ENCODE data around the gene F12. TPM values are rescaled to one million over a fixed set of nuclear protein-coding genes. Genes with fewer than 3 reads are reported as not detected.

Gene F12
- total RNA-seq, 1 donor from 2014 or later = not detected

DNA sequence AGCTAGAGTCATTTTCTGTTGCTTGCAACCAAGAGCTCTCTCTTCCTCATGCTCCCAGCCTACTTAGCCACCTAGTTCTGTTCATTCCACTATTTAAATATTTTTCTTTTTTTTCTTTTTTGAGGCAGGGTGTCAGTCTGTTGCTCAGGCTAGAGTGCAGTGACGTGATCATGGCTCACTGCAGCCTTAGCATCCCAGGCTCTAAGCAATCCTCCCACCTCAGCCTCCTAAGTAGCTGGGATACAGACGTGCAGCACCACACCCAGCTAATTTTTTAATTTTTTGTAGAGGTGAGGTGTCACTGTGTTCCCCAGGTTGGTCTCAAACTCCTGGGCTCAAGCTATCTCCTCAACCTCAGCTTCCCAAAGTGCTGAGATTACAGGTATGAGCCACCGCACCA, 5.1 kb upstream of the F12 start:
- Histone ChIP-seq H3K9ac (no peak overlapping the region), H2AFZ (replicated peaks) (no peak overlapping the region), H3K79me2 (ENCODE audit: low read depth) (no peaks in the 10 kb centered on the region), H3K27me3 (peaks cover 15% of the 10 kb centered on the region), H3K27ac (no peak overlapping the region), H3K36me3 (no peaks in the 10 kb centered on the region), H3K9me3 (ENCODE audit: low read depth) (no peaks in the 10 kb centered on the region), H3K4me2 (no peak overlapping the region), H3F3A (ENCODE audit: low read depth) (no peaks in the 10 kb centered on the region), H3K4me3 (no peak overlapping the region), H4K20me1 (ENCODE audit: low read depth) (no peaks in the 10 kb centered on the region), H3K4me1 (no peaks in the 10 kb centered on the region)
- TF ChIP-seq EZH2 (IDR thresholded peaks at IDR 0.05) (no peak), EZH2phosphoT487 (IDR thresholded peaks at IDR 0.05) (no peak)
- TF ChIP-seq, protein P1, sequence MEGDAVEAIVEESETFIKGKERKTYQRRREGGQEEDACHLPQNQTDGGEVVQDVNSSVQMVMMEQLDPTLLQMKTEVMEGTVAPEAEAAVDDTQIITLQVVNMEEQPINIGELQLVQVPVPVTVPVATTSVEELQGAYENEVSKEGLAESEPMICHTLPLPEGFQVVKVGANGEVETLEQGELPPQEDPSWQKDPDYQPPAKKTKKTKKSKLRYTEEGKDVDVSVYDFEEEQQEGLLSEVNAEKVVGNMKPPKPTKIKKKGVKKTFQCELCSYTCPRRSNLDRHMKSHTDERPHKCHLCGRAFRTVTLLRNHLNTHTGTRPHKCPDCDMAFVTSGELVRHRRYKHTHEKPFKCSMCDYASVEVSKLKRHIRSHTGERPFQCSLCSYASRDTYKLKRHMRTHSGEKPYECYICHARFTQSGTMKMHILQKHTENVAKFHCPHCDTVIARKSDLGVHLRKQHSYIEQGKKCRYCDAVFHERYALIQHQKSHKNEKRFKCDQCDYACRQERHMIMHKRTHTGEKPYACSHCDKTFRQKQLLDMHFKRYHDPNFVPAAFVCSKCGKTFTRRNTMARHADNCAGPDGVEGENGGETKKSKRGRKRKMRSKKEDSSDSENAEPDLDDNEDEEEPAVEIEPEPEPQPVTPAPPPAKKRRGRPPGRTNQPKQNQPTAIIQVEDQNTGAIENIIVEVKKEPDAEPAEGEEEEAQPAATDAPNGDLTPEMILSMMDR (IDR thresholded peaks at IDR 0.05) = no peak
- Mint-ChIP-seq H3K4me1 (peaks cover 8% of the 10 kb centered on the region), H3K36me3 (no peaks in the 10 kb centered on the region), H3K27me3 (ENCODE audit: insufficient read depth, low read depth) (peaks cover 16% of the 10 kb centered on the region), H3K9me3 (no peaks in the 10 kb centered on the region), H3K4me3 (no peak overlapping the region), H3K27ac (no peak overlapping the region)
- DNase-seq (ENCODE audit: low spot score) = no peak

DNA sequence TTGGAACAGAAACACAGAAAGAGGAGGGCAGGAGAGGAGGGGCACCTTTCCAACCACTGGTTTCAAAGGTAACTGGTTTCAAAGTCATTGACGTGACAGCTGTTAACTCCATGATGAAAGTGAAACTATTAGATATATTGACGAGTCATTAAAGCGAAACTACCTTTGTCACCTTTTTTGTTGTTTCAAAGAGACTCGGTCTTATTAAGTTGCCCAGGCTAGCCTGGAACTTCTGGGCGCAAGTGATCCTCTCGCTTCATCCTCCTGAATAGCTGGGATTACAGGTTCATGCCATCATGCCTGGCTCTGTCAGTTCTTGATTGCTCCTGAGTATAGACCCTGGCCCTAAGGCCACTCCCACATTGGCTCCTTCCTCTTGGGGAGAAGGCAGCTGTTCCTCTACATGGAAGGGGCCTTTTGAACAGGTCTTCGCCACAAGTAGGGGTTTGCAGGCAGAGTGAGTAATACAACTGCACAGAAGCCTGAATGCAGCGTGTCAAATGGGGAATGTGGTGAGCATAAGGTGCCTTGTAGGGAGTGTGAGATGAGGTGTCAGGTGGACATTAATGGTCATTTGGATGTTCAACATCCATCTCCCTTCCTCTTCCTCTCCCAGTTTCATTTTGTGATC, 3.4 kb upstream of the F12 start:
- Mint-ChIP-seq H3K4me1 (peaks cover 8% of the 10 kb centered on the region), H3K4me3 (no peak overlapping the region), H3K27me3 (ENCODE audit: insufficient read depth, low read depth) (peaks cover 19% of the 10 kb centered on the region), H3K36me3 (no peaks in the 10 kb centered on the region), H3K27ac (no peak overlapping the region), H3K9me3 (no peaks in the 10 kb centered on the region)
- no peak overlapping the region for H2AFZ ChIP-seq (replicated peaks)
- H3K9ac ChIP-seq = no peak overlapping the region
- no peak overlapping the region for H3K4me2 ChIP-seq
- no peak overlapping the region for H3K27ac ChIP-seq
- no peaks in the 10 kb centered on the region for H3K36me3 ChIP-seq
- H3F3A ChIP-seq (ENCODE audit: low read depth) = no peaks in the 10 kb centered on the region
- no peaks in the 10 kb centered on the region for H4K20me1 ChIP-seq (ENCODE audit: low read depth)
- H3K9me3 ChIP-seq (ENCODE audit: low read depth) = no peaks in the 10 kb centered on the region
- H3K4me1 ChIP-seq = no peaks in the 10 kb centered on the region
- DNase-seq (ENCODE audit: low spot score) = no peak
- no peak for TF ChIP-seq EZH2 (IDR thresholded peaks at IDR 0.05)
- TF ChIP-seq EZH2phosphoT487 (IDR thresholded peaks at IDR 0.05) = no peak
- TF ChIP-seq, protein P1 (IDR thresholded peaks at IDR 0.05) = no peak
- H3K27me3 ChIP-seq = peaks cover 33% of the 10 kb centered on the region
- no peak overlapping the region for H3K4me3 ChIP-seq
- no peaks in the 10 kb centered on the region for H3K79me2 ChIP-seq (ENCODE audit: low read depth)

DNA sequence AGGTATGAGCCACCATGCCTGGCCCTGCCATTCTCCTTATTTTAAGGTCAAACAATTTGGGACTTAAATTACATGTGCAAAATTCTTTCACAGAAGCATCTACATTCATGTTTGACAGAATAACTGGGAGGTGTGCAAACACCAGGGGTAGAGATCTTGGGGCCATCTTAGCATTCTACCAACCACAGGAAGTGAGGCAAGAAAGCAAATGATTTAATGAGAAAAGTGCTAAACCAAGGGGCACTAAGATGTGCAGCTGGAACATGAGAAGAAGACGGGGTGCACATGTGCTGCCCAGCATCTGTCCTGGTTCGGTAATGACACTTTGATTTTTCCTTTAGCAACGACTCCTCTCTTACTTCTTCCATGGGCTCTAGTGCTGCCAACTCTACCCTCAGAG, 1.2 kb upstream of the F12 start:
- Mint-ChIP-seq H3K36me3 (no peaks in the 10 kb centered on the region), H3K27me3 (ENCODE audit: insufficient read depth, low read depth) (peaks cover 28% of the 10 kb centered on the region), H3K27ac (no peak overlapping the region), H3K4me3 (no peak overlapping the region), H3K9me3 (no peaks in the 10 kb centered on the region), H3K4me1 (peaks cover 8% of the 10 kb centered on the region)
- Histone ChIP-seq H3K9me3 (ENCODE audit: low read depth) (no peaks in the 10 kb centered on the region), H3F3A (ENCODE audit: low read depth) (peaks cover 9% of the 10 kb centered on the region), H2AFZ (replicated peaks) (no peak overlapping the region), H3K79me2 (ENCODE audit: low read depth) (no peaks in the 10 kb centered on the region), H4K20me1 (ENCODE audit: low read depth) (no peaks in the 10 kb centered on the region), H3K9ac (no peak overlapping the region), H3K4me2 (no peak overlapping the region), H3K27me3 (peaks cover 54% of the 10 kb centered on the region), H3K27ac (no peak overlapping the region), H3K36me3 (no peaks in the 10 kb centered on the region), H3K4me1 (no peaks in the 10 kb centered on the region), H3K4me3 (no peak overlapping the region)
- no peak for DNase-seq (ENCODE audit: low spot score)
- no peak for TF ChIP-seq EZH2phosphoT487 (IDR thresholded peaks at IDR 0.05)
- TF ChIP-seq, protein P1 (IDR thresholded peaks at IDR 0.05) = no peak
- no peak for TF ChIP-seq EZH2 (IDR thresholded peaks at IDR 0.05)

Measured in neural progenitor cell (in vitro differentiated cells).